HT1080 (cell line): ENCODE data around the gene HOXC9. TPM values are rescaled to one million over a fixed set of nuclear protein-coding genes. Genes with fewer than 3 reads are reported as not detected.
"Not testable (repeated sequence)": the region's sequence is repeated elsewhere in the genome, so short reads cannot be mapped to it uniquely, and the experiment has no call there.

Source experiments
- DNase-seq: peaks from one replicate; pipeline ENCODE4 v3.0.0-alpha.2; 2015; ENCODE audit warnings: low read depth
- total RNA-seq: library from RNA; depleted of rRNA; stranded (reverse); fragments of >200 nt; shearing (Covaris generic); gene quantifications from 2 replicates; pipeline ENCODE4 v1.2.3, GENCODE V29; 2014

HOXC9 gene
- total RNA-seq, 1 experiment from 2014 or later: 12.2 TPM

GRCh38 chr12:54037360-54038283 lies 37.7 kb downstream of the HOXC9 start:
- no peak for DNase-seq

GRCh38 chr12:54038284-54038870 lies 38.4 kb downstream of the HOXC9 start:
- no peak for DNase-seq

GRCh38 chr12:54038871-54039414 lies 39.0 kb downstream of the HOXC9 start:
- DNase-seq: no peak

- no peak for DNase-seq
Observed at GRCh38 chr12:54039417-54040147, 39.6 kb downstream of the HOXC9 start.

- DNase-seq: peak; percentile 30
Observed at GRCh38 chr12:54040148-54040494, 40.2 kb downstream of the HOXC9 start.

- no peak for DNase-seq
Observed at GRCh38 chr12:54040648-54041047, 40.7 kb downstream of the HOXC9 start.

- no peak for DNase-seq
Observed at GRCh38 chr12:54041097-54041690, 41.2 kb downstream of the HOXC9 start.

- DNase-seq: not testable (repeated sequence)
Observed at GRCh38 chr12:54042033-54042432, 42.1 kb downstream of the HOXC9 start.

- DNase-seq: no peak
Observed at GRCh38 chr12:54042970-54043853, 43.3 kb downstream of the HOXC9 start.

- DNase-seq: no peak
Observed at GRCh38 chr12:54044425-54045103, 44.6 kb downstream of the HOXC9 start.

GRCh38 chr12:54045401-54045800 lies 45.4 kb downstream of the HOXC9 start:
- DNase-seq: no peak

GRCh38 chr12:54045868-54046521 lies 46.0 kb downstream of the HOXC9 start:
- DNase-seq: no peak

- no peak for DNase-seq
Observed at GRCh38 chr12:54046809-54047159, 46.8 kb downstream of the HOXC9 start.

- no peak for DNase-seq
Observed at GRCh38 chr12:54047160-54047963, 47.4 kb downstream of the HOXC9 start.

- no peak for DNase-seq
Observed at GRCh38 chr12:54047964-54048303, 48.0 kb downstream of the HOXC9 start.

GRCh38 chr12:54048406-54049093 lies 48.6 kb downstream of the HOXC9 start:
- no peak for DNase-seq

GRCh38 chr12:54049108-54049507 lies 49.1 kb downstream of the HOXC9 start:
- DNase-seq: no peak

- no peak for DNase-seq
Observed at GRCh38 chr12:54050482-54050810, 50.5 kb downstream of the HOXC9 start.
